ENCODE measurements around the gene PPM1G.

GRCh38 chr2:27448381-27448780, 39.0 kb upstream of the PPM1G start:
- TF ChIP-seq CTBP1 (IDR thresholded peaks at IDR 0.05; ENCODE audit: borderline replicate concordance), result no peak
- no peak for TF ChIP-seq ELF4 (IDR thresholded peaks at IDR 0.05)
- no peak for TF ChIP-seq SUZ12 (IDR thresholded peaks at IDR 0.05)
- TF ChIP-seq SP1 (IDR thresholded peaks at IDR 0.05), result no peak
- TF ChIP-seq LEF1 (IDR thresholded peaks at IDR 0.05; ENCODE audit: borderline replicate concordance), result no peak
- no peak for TF ChIP-seq BHLHE40 (IDR thresholded peaks at IDR 0.05; ENCODE audit: borderline replicate concordance)
- no peak for TF ChIP-seq ARNT (IDR thresholded peaks at IDR 0.05)
- no peak for TF ChIP-seq ZNF384 (IDR thresholded peaks at IDR 0.05)
